Measurements from ENCODE around the gene PLPP1. TPM values are rescaled to one million over a fixed set of nuclear protein-coding genes. Genes with fewer than 3 reads are reported as not detected.

PLPP1 gene
- total RNA-seq, 2 experiments from 2014 or later = 2.9 to 3.0 TPM

- CTCF ChIA-PET = no interaction called here
- H3K27me3 Mint-ChIP-seq = no peaks in the 10 kb centered on the region
Observed at GRCh38 chr5:55441954-55442353, 92.8 kb downstream of the PLPP1 start.

GRCh38 chr5:55441107-55441771 lies 93.5 kb downstream of the PLPP1 start:
- Mint-ChIP-seq H3K4me3 (no peak overlapping the region), H3K27me3 (no peaks in the 10 kb centered on the region), H3K4me1 (ENCODE audit: low read depth) (peaks cover 33% of the 10 kb centered on the region), H3K36me3 (ENCODE audit: low read depth) (peaks cover 28% of the 10 kb centered on the region), H3K9me3 (no peaks in the 10 kb centered on the region), H3K27ac (peak overlapping the region; percentile 45)
- Histone ChIP-seq H3K27me3 (ENCODE audit: control insufficient read depth in 1 of 2, insufficient read depth in 2 of 2, low read length in 2 of 2) (no peaks in the 10 kb centered on the region), H3K9me3 (ENCODE audit: control insufficient read depth in 1 of 2, insufficient read depth in 1 of 2, low read length in 2 of 2) (peaks cover 2% of the 10 kb centered on the region in 2 experiments), H3K36me3 (ENCODE audit: insufficient read depth, low read length) (peaks cover 3% of the 10 kb centered on the region), H3K4me3 (ENCODE audit: low read length) (no peak overlapping the region), H3K27ac (ENCODE audit: low read depth in 1 of 2, low read length in 2 of 2) (no peak overlapping the region), H3K4me1 (ENCODE audit: insufficient read depth, low read length) (peaks cover 11% of the 10 kb centered on the region)
- intact Hi-C loops (cut with DNase I, micrococcal nuclease) = no loop called here
- CTCF ChIA-PET = no interaction called here
- DNase-seq = no peak
- no peak for ATAC-seq (ENCODE audit: poor library complexity)
- TF ChIP-seq CTCF (IDR thresholded peaks at IDR 0.05) = no peak
- POLR2A ChIA-PET = no interaction called here

More at GRCh38 chr5:55441954-55442353, 92.8 kb downstream of the PLPP1 start:
- Histone ChIP-seq H3K4me3 (ENCODE audit: low read length) (no peak overlapping the region), H3K27ac (ENCODE audit: low read depth in 1 of 2, low read length in 2 of 2) (no peak overlapping the region), H3K27me3 (ENCODE audit: control insufficient read depth in 1 of 2, insufficient read depth in 2 of 2, low read length in 2 of 2) (no peaks in the 10 kb centered on the region), H3K36me3 (ENCODE audit: insufficient read depth, low read length) (peaks cover 3% of the 10 kb centered on the region), H3K9me3 (ENCODE audit: control insufficient read depth in 1 of 2, insufficient read depth in 1 of 2, low read length in 2 of 2) (no peaks in the 10 kb centered on the region), H3K4me1 (ENCODE audit: insufficient read depth, low read length) (peaks cover 11% of the 10 kb centered on the region)
- no peak for ATAC-seq (ENCODE audit: poor library complexity)
- no peaks in the 10 kb centered on the region for H3K9me3 Mint-ChIP-seq
- no peak overlapping the region for H3K4me3 Mint-ChIP-seq
- no peak for DNase-seq
- intact Hi-C loops (cut with DNase I, micrococcal nuclease) = no loop called here
- POLR2A ChIA-PET = no interaction called here
- H3K36me3 Mint-ChIP-seq (ENCODE audit: low read depth) = peaks cover 21% of the 10 kb centered on the region
- peak overlapping the region; percentile 45 for H3K27ac Mint-ChIP-seq
- TF ChIP-seq CTCF (IDR thresholded peaks at IDR 0.05) = no peak
- peaks cover 33% of the 10 kb centered on the region for H3K4me1 Mint-ChIP-seq (ENCODE audit: low read depth)

GRCh38 chr5:55440188-55440646 lies 94.5 kb downstream of the PLPP1 start:
- intact Hi-C loops (cut with DNase I, micrococcal nuclease) = no loop called here
- CTCF ChIA-PET = no interaction called here
- peak overlapping the region; percentile 45 for H3K27ac Mint-ChIP-seq
- Histone ChIP-seq H3K27me3 (ENCODE audit: control insufficient read depth in 1 of 2, insufficient read depth in 2 of 2, low read length in 2 of 2) (no peaks in the 10 kb centered on the region), H3K36me3 (ENCODE audit: insufficient read depth, low read length) (peaks cover 3% of the 10 kb centered on the region), H3K27ac (ENCODE audit: low read depth in 1 of 2, low read length in 2 of 2) (peak overlapping the region in 1 of 2 donors; percentile 14), H3K4me1 (ENCODE audit: insufficient read depth, low read length) (peaks cover 11% of the 10 kb centered on the region), H3K9me3 (ENCODE audit: control insufficient read depth in 1 of 2, insufficient read depth in 1 of 2, low read length in 2 of 2) (peaks cover 4 to 8% of the 10 kb centered on the region in 2 experiments), H3K4me3 (ENCODE audit: low read length) (no peak overlapping the region)
- POLR2A ChIA-PET = interaction anchor here (1.1 kb wide), 1 partner anchor 21 kb away, joined by 3 read pairs; no protein-coding TSS in a partner anchor
- no peaks in the 10 kb centered on the region for H3K27me3 Mint-ChIP-seq
- H3K9me3 Mint-ChIP-seq = peaks cover under 1% of the 10 kb centered on the region
- ATAC-seq (ENCODE audit: poor library complexity) (no peak), DNase-seq (peak in 1 of 14 experiments; percentile 4)
- H3K4me1 Mint-ChIP-seq (ENCODE audit: low read depth) = peaks cover 33% of the 10 kb centered on the region
- H3K4me3 Mint-ChIP-seq = no peak overlapping the region
- no peak for TF ChIP-seq CTCF (IDR thresholded peaks at IDR 0.05)
- peaks cover 38% of the 10 kb centered on the region for H3K36me3 Mint-ChIP-seq (ENCODE audit: low read depth)
